ENCODE measurements around the gene TEX48.

GRCh38 chr9:114624677-114625076 lies 57.3 kb downstream of the TEX48 start:
- TF ChIP-seq POLR2A (IDR thresholded peaks at IDR 0.05; ENCODE audit: extremely low read depth, insufficient read length) = no peak
- no peak for TF ChIP-seq CTCF (IDR thresholded peaks at IDR 0.05; ENCODE audit: low read depth, low read length)
- TF ChIP-seq MYC (IDR thresholded peaks at IDR 0.05; ENCODE audit: low read depth, low read length) = no peak

All from NB4 (cell line).